Measurements from ENCODE around the gene PKHD1.

PKHD1 gene, protein sequence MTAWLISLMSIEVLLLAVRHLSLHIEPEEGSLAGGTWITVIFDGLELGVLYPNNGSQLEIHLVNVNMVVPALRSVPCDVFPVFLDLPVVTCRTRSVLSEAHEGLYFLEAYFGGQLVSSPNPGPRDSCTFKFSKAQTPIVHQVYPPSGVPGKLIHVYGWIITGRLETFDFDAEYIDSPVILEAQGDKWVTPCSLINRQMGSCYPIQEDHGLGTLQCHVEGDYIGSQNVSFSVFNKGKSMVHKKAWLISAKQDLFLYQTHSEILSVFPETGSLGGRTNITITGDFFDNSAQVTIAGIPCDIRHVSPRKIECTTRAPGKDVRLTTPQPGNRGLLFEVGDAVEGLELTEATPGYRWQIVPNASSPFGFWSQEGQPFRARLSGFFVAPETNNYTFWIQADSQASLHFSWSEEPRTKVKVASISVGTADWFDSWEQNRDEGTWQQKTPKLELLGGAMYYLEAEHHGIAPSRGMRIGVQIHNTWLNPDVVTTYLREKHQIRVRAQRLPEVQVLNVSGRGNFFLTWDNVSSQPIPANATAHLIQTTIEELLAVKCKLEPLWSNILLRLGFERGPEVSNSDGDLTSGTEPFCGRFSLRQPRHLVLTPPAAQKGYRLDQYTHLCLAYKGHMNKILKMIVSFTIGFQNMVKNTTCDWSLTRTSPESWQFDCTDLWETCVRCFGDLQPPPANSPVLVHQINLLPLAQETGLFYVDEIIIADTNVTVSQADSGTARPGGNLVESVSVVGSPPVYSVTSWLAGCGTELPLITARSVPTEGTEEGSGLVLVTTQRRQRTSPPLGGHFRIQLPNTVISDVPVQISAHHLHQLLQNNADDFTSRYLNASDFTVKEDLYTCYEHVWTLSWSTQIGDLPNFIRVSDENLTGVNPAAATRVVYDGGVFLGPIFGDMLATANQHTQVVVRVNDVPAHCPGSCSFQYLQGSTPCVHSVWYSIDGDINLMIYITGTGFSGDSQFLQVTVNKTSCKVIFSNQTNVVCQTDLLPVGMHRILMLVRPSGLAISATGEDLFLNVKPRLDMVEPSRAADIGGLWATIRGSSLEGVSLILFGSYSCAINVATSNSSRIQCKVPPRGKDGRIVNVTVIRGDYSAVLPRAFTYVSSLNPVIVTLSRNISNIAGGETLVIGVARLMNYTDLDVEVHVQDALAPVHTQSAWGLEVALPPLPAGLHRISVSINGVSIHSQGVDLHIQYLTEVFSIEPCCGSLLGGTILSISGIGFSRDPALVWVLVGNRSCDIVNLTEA (N-terminal part only)

DNA sequence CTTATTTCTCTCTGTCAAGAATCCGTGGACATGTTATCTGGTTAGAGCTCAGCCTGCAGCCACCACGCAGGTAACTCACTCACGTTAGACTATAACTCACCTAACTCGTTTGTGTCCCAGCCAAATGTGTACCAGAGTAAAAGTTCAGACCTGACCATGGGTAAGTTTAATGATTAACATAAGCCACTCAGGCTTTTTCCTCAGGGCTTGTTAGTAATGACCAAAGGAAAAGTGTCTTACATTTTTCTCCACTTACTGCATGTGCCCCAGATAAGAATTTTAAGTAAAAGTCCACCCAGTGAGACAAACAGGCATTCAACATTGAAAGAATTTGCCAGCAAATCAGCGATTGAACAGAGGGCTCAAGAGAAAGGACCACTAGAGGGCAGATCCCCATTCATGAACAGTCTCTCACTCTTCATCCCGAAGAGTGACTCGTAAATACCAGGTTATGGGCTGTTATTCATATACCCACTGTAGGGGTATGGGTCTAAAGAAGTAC lies at the start of gene PKHD1:
Gene PKHD1 (minus strand): TSS at position 116 of the 502 bp plus-strand sequence. CDS start 2,680 bp downstream, outside the sequence.
- no peak for DNase-seq (ENCODE audit: low spot score)

DNA sequence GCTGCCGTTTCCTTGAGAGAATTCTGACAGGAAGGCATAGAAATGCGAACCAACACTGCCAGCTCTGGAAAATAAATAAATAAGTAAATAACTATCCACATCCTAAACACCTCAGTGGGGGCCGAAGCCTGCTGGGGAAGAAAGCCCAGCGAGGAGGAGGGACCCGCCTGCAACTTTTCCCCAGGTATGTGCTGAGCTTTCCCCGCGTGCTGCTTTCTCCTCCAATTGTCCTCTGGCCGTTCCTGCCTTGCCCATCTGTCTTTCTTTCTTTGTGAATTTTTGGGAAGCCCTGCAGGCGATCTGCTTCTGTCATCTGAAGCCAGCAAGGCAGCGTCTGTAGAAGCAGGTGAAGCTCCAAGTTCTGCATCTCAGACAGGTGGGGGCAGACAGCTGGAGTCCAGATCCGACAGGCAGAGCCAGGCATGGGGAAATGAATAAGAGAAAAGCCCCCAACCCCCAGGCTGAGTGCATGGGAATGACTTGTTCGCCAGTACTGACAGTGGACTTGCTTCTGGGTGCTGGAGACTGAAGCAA lies 49.6 kb upstream of the PKHD1 start:
- no peak for DNase-seq (ENCODE audit: low spot score)

DNA sequence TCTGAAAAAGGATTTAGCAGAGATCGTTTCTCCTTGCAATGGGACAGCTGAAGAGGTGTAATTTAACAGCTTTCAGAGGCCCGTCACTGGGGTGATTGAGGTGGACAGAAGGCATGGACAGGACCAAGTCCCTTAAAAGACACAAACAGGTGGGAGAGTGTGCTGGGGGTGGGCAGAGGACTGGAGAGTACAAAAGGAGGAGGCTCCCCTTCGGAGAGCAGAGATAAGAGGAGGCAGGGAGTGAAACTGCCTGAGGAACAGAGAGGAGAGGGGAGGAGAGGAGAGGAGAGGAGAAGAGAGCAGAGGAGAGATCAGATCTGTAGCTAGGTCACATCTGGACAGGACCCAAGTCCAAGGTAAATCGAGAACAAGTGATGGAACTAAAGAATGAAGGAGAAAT lies 48.6 kb upstream of the PKHD1 start:
- no peak for DNase-seq (ENCODE audit: low spot score)

DNA sequence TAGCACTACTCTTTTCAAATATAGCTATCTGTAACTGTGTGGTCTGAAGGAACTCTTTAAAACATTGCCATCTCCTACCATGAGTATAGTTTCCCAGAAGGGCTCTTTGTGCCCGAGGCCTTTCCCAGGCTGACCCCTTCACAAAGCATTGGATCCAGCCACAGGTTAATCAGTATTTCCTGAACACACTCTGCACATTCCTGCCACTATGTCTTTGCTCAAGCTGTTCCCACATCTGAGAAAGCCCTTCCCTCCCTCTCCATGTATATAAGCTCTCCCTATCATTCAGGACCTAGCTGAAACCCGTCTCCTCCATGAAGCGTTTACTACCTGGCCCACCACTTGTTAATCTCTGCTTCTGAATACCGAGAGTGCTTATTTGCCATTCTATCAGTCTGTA lies 47.8 kb upstream of the PKHD1 start:
- DNase-seq (ENCODE audit: low spot score): no peak

DNA sequence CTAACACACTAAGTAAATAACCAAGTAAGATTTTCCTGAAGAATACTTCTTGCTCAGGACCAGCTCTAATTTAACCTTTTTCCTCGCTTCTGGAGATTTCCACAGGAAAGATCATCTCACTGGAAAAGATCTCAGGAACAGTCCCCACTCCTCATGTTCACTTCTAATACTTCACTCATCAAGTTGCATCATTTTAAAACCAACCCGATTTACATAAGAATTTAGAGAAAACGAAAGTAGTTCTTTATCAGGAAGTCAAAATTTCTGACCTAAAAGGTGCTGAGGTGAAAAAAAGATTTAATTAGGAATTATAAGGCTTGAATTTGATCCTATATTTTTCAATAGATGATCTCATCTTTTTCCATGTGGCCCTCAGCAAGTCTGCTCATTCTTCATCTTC lies 46.6 kb upstream of the PKHD1 start:
- DNase-seq (ENCODE audit: low spot score): no peak

DNA sequence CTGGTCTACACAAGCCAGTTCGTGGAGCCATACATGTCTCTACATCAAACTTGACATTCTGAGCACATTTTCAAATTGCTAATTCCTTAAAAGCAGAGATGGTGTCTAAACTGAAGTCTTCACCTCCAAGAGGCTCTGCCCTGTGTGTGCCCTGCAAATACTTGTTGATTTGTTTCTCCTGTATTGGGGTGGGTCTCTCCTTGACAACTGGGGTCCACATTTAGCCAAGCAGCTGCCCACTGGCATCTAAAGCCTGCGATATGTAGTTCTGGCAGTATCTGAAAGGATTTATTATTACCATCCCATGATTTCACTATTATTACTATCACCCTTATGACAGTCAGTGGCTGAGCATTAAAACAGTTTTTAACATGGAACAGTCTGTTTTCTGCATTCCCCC lies 45.9 kb upstream of the PKHD1 start:
- no peak for DNase-seq (ENCODE audit: low spot score)

DNA sequence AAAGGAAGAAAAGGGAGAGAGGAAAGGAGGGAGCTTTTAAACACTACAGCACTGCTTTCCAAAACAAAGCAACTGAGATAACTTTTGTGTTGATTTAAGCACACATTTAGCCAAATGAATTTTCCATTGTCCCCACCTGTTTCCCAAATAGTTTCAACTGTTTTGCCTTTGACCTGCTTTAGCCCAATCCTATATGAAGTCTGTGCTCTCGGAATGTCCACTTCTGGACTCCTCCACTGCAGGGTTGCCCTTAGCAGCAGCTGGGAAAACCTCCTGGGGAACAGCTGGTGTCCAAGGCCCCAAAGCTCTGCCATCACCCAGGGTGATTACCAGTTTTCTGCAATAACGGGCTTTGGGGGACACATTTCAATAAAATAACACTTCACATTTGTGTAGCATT lies 44.9 kb upstream of the PKHD1 start:
- no peak for DNase-seq (ENCODE audit: low spot score)

DNA sequence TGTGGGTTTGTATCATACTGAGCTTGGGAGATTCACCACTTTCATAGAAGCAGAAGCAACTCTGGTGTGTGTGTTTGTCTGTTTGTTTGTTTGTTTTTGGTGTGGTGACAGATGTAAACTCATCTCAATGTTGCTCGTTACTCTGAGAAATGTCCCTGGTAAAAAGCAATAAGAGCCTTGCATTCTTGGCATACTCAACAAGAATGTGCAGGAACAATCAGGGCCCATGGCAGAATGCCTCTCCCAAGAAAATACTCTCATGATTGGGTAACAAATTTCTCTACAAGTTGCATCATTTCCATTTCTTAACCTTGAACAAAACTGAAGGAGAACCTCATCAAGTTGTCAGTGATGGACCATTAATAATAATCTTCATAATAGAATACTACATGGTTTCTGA lies 43.0 kb upstream of the PKHD1 start:
- no peak for DNase-seq (ENCODE audit: low spot score)

DNA sequence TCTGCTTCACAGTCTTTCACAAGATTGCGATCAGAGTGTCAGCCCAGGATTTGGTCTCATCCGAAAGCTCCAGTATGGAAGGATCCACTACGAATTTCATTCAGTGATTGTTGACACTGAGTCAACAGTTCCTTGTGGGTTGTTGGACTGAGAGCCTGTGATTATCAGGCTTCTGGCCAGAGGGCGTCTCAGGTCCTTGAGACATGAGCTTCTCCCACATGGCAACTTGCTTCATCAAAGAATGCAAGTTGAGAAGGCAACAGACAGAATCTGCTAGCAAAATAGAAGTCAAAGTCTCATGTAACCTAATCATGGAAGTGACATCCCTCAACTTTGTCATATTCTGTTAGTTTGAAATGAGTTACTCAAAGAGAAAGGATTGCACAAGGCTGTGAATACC lies 40.5 kb upstream of the PKHD1 start:
- no peak for DNase-seq (ENCODE audit: low spot score)

DNA sequence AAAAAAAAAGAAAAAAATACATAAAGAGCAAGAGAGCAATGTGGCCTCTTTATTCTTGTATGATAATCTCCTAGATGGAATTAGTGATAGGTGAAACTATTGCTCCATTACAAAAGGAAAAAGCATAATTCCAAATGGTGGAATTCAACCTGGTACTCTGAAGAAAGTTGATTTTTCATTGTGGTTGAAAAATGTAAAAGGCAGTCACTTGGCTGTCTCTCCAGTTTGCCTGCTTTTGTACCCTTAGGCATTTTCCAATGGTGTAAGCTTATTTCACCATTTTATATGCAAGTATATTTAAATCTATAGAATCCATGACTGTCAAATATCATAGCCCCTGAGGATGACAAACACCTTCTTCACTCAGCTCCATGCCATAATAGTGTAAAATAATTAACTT lies 38.8 kb upstream of the PKHD1 start:
- DNase-seq (ENCODE audit: low spot score): no peak

DNA sequence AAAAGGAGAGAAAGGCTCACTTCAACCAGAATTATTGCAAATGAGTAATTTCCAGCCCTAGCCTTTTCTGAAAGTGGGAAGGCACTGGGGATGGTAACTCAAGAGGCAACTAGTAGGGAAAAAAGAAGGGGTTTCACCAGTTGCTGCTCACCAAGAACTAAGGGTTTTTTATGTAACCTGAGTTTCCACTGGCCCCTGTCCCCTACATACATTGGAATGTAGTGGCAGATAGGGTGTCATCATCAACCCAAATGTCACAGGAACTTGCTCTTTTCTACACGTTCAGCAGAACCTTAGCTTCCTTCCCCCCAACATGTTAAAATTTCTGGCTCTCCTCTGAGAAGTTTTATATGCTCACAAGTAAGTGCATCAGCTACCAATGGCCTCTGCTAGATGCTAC lies 38.2 kb upstream of the PKHD1 start:
- no peak for DNase-seq (ENCODE audit: low spot score)

DNA sequence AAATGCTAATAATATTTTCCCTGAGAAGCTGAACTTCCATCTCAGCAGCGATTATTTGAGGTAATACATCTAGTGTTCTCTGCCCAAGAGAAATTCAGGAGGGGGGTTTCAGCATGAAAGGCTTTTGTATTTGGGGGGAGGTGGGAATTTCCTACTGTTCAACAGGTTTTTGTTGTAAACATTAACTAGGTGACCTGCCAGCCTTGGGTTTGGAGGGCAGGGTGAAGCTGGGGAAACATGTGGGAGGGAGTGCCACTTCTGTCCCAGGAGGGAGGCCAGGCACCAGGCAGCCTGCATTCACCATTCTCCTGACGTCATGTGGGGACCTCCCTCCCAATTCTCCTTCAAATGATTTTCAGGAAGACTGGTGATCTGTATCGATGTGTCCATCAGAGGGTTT lies 37.7 kb upstream of the PKHD1 start:
- no peak for DNase-seq (ENCODE audit: low spot score)

DNA sequence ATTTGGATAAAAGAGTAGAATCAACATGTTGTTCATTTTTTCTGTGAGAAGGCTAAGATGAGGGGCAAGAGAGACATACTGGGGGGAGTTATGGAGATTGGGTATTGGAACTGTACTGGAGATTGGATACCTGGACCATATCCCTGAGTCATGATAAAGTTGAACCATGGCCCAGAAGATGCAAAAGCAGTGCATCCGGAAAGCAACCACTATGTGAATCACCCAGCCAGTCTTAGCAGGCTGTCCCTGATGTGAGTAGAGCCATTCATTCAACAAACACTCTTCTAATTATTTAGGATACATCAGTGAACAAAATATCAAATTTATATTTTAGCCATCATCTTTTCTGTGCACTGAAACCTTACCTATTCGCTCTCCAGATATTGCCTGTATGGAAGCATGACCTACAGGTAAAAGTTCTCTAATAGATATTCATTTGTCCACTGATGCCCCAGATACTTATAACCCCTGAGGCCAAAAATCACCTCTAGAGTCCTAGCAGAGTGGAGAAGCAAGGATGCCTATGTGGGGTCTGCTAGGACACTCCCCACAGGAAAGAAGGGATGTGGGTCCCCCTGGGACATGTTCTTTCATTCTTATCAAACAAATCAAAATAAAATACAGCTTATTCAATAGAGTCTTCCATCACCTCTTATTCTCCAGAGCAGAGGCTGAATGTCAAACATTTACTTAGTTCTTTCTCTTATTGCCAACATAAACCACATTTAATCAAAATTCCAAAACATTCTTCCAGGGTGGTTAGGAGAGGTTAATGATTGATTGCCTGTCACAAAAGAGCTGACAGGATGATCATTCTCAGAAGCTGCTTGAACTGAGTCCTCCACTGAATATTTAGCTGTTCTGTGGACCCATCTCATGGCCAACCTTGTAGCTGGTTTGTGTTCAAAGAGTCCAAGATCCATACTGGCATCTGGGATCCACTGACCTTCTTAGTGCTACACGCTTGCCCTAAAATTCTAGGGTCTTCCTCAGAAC lies 37.0 kb upstream of the PKHD1 start:
- no peak for DNase-seq (ENCODE audit: low spot score)

DNA sequence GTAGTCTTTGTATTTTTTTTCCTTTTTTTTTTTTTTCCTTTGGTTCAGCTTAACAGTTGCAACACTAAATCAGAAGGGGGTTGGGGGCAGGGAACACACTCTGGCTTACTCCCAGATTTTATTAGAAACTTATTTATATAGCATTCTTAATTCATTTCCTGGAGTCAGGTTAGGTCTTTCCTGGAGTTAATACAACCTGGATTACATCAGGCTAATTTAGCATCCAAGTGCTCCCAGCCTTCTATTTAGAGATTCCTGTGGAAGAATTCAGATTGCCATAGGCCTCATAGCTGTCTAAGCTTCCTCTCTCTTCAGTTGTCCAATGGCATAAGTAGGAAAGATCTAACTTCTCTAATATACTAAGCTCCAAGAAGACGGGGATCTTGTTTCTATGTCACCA lies 35.8 kb upstream of the PKHD1 start:
- DNase-seq (ENCODE audit: low spot score): no peak

DNA sequence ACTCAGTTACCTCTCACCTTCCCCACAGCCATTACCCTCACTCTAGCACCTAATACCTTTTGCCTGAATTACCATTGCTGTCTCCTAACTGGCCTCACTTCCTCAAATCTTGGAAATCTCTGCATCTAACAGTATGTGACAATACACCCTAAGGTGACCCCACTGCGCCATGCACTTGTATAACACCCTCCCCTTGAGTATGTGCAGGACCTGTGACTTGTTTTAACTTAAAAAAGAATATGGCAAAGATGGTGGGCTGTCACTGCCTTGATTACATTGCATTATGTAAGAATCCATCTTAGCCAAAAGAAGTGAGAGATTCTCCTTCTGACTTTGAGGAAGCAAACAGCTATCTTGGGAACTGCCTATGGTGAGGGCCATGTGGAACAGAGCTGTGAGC lies 29.9 kb upstream of the PKHD1 start:
- DNase-seq (ENCODE audit: low spot score): no peak

DNA sequence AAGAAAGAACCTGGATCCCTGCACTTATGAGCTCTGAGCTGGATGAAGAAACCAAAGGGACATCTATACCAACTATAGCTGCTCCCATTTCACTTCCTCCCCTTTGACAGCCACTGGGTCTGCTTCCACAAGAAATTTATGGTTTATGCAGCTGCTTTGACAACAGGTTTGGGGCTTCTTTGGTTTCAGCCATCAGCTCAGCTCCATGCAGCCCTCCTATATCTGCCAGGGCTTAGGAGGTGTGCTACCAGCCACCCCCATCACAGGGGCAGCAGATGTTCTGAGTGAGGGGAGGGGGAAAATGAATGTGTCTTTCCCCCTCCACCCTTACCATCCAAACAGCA lies 29.2 kb upstream of the PKHD1 start:
- no peak for DNase-seq (ENCODE audit: low spot score)

DNA sequence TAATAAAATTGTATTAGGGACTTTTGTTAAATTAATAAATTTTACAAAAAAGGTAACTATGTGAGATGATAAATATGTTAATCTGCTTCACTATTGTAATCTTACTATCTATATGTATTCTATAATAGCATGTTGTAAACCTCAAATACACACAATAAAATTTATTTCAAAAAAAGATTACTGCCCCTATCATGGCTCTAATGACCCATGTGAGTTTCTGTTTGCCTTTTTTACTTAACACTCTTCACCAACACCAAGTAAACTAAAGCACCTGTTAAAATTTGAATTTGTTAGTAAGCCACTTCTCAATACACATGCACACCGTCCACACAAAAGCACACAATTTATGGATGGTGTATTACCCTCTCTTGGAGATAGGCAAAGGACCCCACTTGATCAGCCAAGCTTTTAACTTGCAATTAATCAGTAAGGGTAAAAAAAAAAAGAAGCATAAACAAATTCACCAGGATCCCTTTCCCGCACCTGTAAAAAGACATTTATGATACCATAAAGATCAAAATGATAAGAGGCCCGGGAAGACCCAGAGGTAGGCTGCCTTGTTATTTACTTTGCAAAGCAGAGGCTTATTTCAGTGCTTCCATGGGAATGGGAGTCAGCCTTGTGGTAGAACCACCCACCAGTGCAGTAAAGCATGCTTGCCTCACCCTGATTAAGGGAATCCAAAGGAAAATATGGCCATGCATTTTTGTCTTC lies 28.6 kb upstream of the PKHD1 start:
- no peak for DNase-seq (ENCODE audit: low spot score)

DNA sequence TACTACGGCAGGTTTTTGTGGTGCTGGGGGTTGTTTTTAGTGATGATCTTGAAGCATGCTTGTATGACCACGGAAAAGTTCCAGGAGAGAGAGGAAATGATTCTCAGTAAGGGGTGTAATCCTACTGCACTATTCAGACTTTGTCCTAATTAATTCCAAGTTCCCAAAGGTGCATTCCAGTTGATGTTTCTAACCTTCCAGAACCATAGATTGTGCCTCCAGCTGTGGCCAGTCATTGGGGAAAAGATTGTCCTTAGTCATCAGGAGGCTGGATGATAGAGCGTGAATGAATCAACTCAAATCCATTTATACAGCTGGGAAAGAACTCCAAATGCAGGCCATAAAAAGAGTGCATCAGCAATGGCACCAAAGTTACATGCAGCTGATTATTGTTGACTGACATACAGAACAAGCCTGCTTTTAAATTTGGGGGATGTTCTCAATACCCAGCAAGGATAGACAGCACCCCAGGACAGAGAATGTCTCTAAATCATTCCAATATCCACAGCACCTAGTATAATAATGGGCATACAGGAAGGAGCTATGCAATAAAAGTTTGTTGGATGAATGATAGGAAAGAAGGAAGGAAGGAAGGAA lies 27.8 kb upstream of the PKHD1 start:
- no peak for DNase-seq (ENCODE audit: low spot score)

DNA sequence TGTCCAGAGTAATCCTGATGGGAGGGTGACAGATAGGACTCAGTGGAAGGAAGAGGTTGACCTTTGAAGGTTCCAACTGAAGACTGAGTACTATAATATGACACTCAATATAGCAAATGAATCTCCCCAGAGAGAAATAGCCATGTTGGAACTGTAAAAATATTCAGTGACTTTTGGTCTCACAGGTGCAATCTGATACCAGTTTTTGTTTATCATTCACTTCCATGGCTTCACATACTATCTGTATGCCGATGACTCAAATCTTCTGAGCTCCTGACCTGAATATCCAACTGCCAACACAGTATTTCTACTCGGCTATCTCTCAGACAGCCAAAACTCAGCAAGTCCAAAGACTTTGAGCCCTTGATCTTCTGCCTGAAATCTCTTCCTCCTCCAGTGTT lies 21.8 kb upstream of the PKHD1 start:
- DNase-seq (ENCODE audit: low spot score): no peak

DNA sequence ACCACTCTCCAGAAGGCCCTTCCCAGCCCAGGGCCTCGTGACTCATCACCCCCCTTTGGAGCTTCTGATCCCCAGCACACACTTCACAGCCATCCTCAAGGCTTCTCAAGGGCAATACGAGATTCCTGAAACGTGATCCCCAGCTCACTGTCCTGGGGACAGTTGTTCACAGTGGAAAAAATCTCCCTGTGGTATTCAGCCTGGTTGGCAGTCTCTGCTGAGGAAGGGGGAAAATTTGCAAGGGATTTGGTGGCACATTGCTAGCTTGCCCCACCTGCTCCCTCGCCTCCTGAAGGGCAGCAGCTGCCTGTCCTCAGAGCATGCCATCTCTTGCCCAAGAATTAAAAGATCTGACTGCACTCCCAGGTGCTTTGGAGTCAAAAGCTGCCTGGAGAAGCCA lies 20.7 kb upstream of the PKHD1 start:
- DNase-seq (ENCODE audit: low spot score): no peak

Data from putamen (tissue), 1 donor.